SJCRH30 (cell line): Measurements from ENCODE around the gene SCNN1A. TPM values are rescaled to one million over a fixed set of nuclear protein-coding genes. Genes with fewer than 3 reads are reported as not detected.
"Not testable (repeated sequence)": the region's sequence is repeated elsewhere in the genome, so short reads cannot be mapped to it uniquely, and the experiment has no call there.

Experiments
- DNase-seq, 2 experiments: peaks; one replicate each; pipeline ENCODE4 v3.0.0-alpha.2; 2015 to 2020
- H3K27ac ChIP-seq: fragments of 250-450 bp; sonication (Bioruptor Pico); 2 replicates; pipeline ENCODE4 v1.5.1; 2020; ENCODE audit warnings: mild to moderate bottlenecking, moderate library complexity
- H3K27me3 ChIP-seq: fragments of 250-450 bp; sonication (Bioruptor Pico); 2 replicates; pipeline ENCODE4 v1.5.1; 2020; ENCODE audit warnings: mild to moderate bottlenecking, moderate library complexity
- H3K36me3 ChIP-seq: fragments of 250-450 bp; sonication (Bioruptor Pico); 2 replicates; pipeline ENCODE4 v1.5.1; 2020; ENCODE audit warnings: mild to moderate bottlenecking, moderate library complexity
- H3K4me1 ChIP-seq: fragments of 250-450 bp; sonication (Bioruptor Pico); 2 replicates; pipeline ENCODE4 v1.5.1; 2020; ENCODE audit warnings: mild to moderate bottlenecking, moderate library complexity
- H3K4me3 ChIP-seq: fragments of 250-450 bp; sonication (Bioruptor Pico); 2 replicates; pipeline ENCODE4 v1.5.1; 2020; ENCODE audit warnings: mild to moderate bottlenecking, moderate library complexity
- H3K9me3 ChIP-seq: fragments of 250-450 bp; sonication (Bioruptor Pico); replicated peaks from 2 replicates; pipeline ENCODE4 v1.5.1; 2020; ENCODE audit warnings: mild to moderate bottlenecking, moderate library complexity
- total RNA-seq: library from RNA; depleted of rRNA; stranded (reverse); fragments of >200 nt; shearing (Covaris generic); gene quantifications from 2 replicates; pipeline ENCODE4 v1.2.3, GENCODE V29; 2014

SCNN1A gene
- total RNA-seq, 1 experiment from 2014 or later, result not detected

GRCh38 chr12:6338955-6339354 is 36.4 kb downstream of the SCNN1A start:
- DNase-seq, result no peak
- H3K4me1 ChIP-seq, result peaks cover 29% of the 10 kb centered on the region
- H3K4me3 ChIP-seq, result no peak overlapping the region

DNA sequence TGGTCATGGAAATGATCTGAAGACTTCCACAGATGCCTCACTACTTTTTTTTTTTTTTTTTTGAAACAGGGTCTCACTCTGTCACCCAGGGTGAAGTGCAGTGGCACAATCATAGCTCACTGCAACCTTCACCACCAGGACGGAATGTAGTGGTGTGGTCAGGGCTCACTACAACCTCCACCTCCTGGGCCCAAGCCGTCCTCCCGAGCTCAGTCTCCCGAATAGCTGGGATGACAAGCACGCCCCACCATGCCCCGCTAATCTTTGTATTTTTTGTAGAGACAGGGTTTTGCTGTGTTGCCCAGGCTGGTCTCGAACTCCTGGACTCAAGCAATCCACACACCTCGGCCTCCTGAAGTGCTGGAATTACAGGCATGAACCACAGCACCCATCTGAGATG is 36.8 kb downstream of the SCNN1A start:
- DNase-seq, H3K4me3 ChIP-seq, H3K9me3 ChIP-seq, H3K27me3 ChIP-seq, H3K27ac ChIP-seq, H3K36me3 ChIP-seq: not testable (repeated sequence)
- peaks cover 25% of the 10 kb centered on the region for H3K4me1 ChIP-seq

More at GRCh38 chr12:6338955-6339354, 36.4 kb downstream of the SCNN1A start:
- no peaks in the 10 kb centered on the region for H3K27me3 ChIP-seq
- no peaks in the 10 kb centered on the region for H3K9me3 ChIP-seq
- H3K27ac ChIP-seq, result no peak overlapping the region
- H3K36me3 ChIP-seq, result 0 out of 2 replicates have a peak, but pooled peaks cover 2% of the 10 kb centered on the region

DNA sequence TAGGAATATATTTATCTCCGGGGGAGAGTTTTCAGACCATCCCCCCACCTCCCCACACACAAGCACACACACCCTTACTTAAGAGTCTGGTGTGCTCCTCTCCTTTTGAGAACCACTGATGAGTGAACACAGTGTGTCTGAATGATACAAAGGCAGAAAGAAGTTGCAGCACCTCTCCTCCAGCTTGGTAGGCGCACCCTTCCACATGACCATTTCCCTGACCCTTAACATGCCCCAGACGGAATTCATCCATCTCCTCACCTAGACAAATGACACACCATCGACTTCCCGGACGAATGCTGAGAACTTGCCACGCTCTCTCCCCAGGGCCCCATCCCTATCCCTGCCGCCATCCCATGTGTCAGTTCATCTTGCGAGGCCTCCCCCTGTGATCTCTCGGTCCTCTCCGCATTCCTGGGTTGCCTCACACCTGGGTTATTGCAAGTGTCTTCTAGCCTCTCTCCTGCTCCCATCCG is 37.4 kb downstream of the SCNN1A start:
- Histone ChIP-seq H3K9me3 (no peaks in the 10 kb centered on the region), H3K36me3 (0 out of 2 replicates have a peak, but pooled peaks cover 4% of the 10 kb centered on the region), H3K27me3 (no peaks in the 10 kb centered on the region), H3K27ac (no peak overlapping the region), H3K4me3 (no peak overlapping the region), H3K4me1 (peaks cover 20% of the 10 kb centered on the region)
- DNase-seq, result no peak

DNA sequence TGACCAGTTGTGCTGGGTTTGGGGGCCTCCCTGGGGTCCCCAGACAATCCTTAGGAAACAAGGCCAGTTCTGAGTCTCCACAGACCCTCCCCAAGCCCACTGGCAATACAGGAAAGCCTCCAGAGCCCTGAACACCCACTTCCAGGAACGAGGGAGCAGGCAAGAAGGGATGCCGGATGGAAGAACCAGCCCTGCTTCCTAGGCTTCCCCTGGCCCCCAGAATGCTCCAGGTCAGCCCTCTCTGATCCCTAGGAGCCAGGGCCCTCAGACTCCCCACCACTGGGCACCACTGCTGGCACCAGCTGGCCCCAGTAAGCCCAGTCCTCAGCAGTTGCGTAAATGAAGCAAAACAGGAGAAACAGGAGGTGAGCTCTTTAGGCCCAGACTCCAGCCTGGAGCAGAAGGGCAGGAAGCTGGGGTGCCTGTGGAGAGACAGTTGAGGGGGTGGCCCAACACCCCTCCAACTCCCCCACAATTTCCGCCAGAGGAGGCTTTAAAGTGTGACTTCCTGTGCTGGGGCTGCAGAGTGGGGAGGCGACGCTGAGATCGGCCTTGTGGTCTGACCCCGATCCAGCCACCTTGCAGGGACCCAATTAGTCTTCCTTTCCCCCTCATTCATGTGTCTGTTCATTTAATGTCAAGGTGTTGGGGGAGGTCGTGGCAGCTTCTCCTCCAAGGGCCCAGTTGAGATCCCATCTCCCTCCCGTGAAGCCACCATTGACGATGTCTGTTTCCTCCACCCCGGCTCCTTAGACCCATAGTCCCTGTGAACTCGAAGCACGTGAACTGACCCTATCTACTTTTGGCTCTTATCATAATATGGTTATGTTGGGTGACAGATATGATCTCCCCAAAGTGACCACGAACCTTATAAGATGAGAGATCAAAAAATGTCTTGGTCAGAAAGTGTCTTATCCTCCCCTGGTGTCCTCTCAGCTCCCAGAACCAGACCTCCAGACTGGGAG is 38.2 kb downstream of the SCNN1A start:
- no peak for DNase-seq
- H3K4me3 ChIP-seq, result peak overlapping the region; percentile 48
- H3K9me3 ChIP-seq, result no peaks in the 10 kb centered on the region
- peaks cover 10% of the 10 kb centered on the region; the same call in 1 of the 2 replicates for H3K36me3 ChIP-seq
- H3K4me1 ChIP-seq, result peaks cover 20% of the 10 kb centered on the region
- no peaks in the 10 kb centered on the region for H3K27me3 ChIP-seq
- H3K27ac ChIP-seq, result peak overlapping the region; percentile 84

DNA sequence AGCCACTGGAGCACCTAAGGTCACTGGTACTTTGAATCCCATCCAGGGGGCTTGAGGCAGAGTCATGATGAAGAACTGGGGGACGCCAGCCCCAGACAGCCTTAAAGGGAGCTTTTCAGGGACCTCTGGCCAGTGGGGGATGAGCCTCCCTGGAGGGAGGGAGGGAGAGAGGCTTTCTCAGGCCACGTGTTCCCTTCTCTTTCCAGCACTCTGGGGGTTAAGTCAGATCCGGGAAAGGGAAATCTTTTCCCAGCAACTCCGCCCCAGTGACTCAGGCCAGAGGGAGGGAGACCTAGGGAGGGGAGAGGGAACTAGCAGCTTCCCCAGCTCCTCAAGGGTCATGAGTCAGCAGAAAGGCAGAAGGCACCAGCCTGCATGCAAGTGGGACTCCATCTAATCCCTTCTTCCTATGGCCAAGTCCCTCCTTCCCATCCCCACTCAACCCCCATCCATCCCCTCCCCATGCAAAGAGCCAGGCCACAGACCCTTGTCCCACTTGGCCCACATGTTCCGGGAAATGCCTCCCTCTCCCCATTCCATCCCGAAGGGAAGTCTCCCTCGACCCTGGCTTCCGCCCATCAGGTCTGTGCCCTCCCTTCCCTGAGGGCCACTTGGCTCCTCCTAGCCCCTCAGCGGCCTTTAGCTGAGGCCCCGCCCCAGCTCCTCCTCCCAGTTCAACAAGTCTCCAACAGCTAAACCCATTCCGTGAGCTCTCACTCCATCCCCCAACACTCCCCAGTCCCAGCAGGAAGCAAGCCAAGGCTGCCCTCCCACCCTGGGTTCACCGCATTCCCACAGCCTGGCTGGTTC is 39.1 kb downstream of the SCNN1A start:
- peak overlapping the region; percentile 84 for H3K27ac ChIP-seq
- no peaks in the 10 kb centered on the region for H3K9me3 ChIP-seq
- peaks cover 14% of the 10 kb centered on the region for H3K36me3 ChIP-seq
- peak overlapping the region; percentile 48 for H3K4me3 ChIP-seq
- no peaks in the 10 kb centered on the region for H3K27me3 ChIP-seq
- H3K4me1 ChIP-seq, result peaks cover 20% of the 10 kb centered on the region
- DNase-seq, result peak; percentile 97 to 98

DNA sequence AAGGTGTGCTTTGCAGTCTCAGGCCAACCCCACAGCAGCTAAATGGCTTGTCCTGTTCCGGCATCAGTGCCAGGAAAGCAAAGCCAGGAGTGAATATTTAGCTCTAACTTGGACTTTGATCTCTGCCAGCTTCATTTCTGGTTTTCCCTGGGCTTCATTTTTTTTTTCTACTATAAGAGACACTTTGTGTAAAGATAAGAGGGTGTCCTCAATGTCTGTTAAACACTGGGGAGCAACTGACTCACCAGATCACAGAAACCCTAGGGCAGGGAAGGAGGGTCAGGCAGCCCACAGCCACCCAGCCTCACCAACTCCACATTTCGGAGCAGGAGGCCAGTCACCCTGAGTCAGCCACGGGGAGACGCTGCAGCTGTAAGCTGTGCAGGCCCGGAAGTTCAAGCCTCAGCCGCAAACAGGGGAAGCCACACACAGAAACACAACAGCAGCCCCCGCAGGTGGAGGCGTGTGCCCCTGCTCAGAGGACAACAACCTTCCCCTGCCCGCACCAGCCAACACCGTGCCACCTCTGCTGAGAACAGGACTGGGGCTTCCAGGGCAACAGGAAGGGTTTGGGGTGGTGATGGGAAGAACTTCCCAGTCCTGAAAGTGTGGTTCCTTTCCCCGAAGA is 39.8 kb downstream of the SCNN1A start:
- peaks cover 19% of the 10 kb centered on the region for H3K36me3 ChIP-seq
- peak; percentile 77 to 82 for DNase-seq

DNA sequence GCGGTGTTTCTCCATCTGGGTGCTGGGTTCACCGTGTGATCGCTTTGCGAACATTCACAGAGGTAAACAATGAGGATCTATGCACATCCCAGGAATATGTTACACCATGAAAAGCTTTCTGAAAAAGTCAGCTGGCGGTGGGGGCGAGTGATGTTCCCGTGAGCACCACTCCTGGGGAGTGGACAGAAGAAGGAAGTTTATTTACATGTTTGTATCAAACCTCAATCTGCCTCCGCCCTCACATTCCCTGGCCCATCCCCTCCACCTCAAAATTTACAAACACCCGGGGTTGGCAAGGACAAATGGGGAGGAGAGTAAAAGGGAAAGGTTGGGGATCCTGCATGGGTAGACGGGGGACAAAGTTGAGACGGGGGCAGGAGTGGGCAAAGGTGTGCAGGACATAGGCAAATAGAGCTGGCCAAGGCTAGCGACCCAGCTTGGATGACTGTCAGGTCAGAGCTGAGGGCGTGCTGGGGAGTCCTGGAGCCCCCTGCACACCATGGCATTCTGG is 40.4 kb downstream of the SCNN1A start:
- no peak for DNase-seq
- Histone ChIP-seq H3K4me1 (peaks cover 20% of the 10 kb centered on the region), H3K4me3 (no peak overlapping the region), H3K27me3 (no peaks in the 10 kb centered on the region), H3K36me3 (peaks cover 19% of the 10 kb centered on the region), H3K9me3 (no peaks in the 10 kb centered on the region), H3K27ac (peak overlapping the region; percentile 84; the same call in 1 of the 2 replicates)

More for the DNA sequence above, 39.8 kb downstream of the SCNN1A start:
- H3K4me1 ChIP-seq, result peaks cover 20% of the 10 kb centered on the region
- peak overlapping the region; percentile 48 for H3K4me3 ChIP-seq
- H3K9me3 ChIP-seq, result no peaks in the 10 kb centered on the region
- H3K27me3 ChIP-seq, result no peaks in the 10 kb centered on the region
- H3K27ac ChIP-seq, result peak overlapping the region; percentile 84

DNA sequence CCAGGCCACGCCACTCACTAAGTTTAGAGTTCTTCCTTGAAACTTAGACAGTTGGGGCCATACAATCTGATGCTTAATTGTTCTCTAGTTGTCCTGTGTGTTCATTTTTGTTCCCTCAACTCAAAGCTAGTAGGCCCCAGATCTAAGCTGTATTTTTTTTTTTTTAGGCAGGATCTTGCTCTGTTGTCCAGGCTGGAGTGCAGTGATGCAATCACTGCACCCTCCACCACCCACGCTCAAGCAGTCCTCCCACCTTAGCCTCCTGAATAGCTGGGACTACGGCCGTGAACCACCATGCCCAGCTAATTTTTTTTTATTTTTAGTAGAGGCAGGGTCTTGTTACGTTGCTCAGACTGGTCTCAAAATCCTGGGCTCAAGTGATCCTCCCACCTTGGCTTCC is 41.0 kb downstream of the SCNN1A start:
- no peak overlapping the region for H3K27ac ChIP-seq
- H3K9me3 ChIP-seq, result no peaks in the 10 kb centered on the region
- DNase-seq, result no peak
- peaks cover 20% of the 10 kb centered on the region for H3K4me1 ChIP-seq
- H3K27me3 ChIP-seq, result no peaks in the 10 kb centered on the region
- H3K36me3 ChIP-seq, result peaks cover 19% of the 10 kb centered on the region
- no peak overlapping the region for H3K4me3 ChIP-seq

DNA sequence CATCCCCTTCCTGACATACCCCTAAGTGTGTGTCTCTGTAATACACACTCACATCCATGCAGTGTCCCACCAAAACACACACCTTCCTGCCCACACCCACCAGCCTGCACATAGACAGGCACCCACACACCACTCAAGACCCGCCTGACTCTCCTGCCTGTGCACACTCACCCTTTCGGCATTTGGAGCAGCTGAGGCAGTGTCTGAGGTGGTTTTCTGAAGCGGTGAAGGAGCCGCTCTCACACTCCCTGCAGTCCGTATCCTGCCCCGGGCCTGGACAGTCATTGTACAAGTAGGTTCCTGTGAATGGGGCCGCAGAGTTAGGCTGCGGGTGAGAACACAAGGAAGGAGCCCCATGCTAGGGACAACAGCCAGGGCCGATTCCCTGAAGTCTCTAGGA is 41.8 kb downstream of the SCNN1A start:
- Histone ChIP-seq H3K4me1 (peaks cover 20% of the 10 kb centered on the region), H3K27ac (no peak overlapping the region)

DNA sequence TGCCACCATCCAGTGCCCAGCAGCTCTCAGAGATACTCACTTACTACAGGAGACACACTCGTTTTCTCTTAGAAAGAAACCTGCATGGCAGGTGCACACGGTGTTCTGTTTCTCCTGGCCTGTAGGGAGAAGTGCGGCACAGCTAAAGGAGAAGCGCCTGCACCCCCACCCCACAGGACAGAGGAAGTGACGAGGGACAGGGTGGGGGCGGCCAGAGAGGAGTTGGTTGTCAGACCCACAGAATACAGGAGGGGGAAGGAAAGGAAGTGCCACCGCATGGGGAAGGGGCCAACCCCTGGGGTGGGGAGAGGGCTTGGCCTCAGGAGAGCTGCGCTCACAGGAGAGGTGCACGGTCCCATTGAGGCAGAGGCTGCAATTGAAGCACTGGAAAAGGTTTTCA is 42.3 kb downstream of the SCNN1A start:
- H3K9me3 ChIP-seq, result no peaks in the 10 kb centered on the region
- no peak overlapping the region for H3K4me3 ChIP-seq
- H3K27me3 ChIP-seq, result no peaks in the 10 kb centered on the region
- no peak overlapping the region for H3K27ac ChIP-seq
- peaks cover 19% of the 10 kb centered on the region for H3K36me3 ChIP-seq
- DNase-seq, result no peak
- peaks cover 20% of the 10 kb centered on the region for H3K4me1 ChIP-seq

More for the DNA sequence above, 41.8 kb downstream of the SCNN1A start:
- no peak for DNase-seq
- no peak overlapping the region for H3K4me3 ChIP-seq
- peaks cover 19% of the 10 kb centered on the region for H3K36me3 ChIP-seq
- H3K9me3 ChIP-seq, result no peaks in the 10 kb centered on the region
- H3K27me3 ChIP-seq, result no peaks in the 10 kb centered on the region

- no peak for DNase-seq
Measured at GRCh38 chr12:6332459-6332858, 42.9 kb downstream of the SCNN1A start.

DNA sequence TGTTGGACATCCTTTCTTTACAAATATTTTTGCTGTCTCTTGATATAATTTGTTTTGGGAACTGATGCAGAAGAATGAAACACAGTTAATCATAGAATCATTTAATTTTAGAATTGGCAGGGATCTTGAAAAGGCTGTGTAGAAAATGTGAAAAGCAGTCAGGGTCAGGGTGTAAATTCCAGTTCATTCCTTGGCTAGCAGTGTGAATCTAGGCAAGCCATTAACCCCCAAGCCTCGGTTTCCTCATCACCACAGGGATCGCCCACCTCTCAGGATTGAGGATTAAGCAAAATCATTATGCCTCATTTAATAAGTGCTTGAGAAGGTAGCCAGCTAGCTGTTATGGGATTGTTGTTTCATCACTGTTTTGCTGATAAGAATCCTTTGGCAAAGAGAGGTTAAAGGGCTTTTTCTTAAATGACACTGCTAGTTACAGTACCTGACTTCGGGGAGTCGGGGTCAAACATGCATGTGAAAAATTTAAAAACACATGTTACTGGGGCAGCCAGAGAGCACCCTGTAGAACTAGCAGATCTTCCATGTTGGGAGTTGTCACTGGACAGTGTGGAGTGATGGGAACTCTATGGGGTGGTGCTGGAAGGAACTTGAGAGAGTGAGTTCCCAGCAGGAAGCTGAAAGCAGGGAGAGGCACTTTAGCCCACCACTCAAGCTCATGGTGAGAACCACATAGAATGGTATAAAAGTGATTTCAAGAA is 44.2 kb downstream of the SCNN1A start:
- no peaks in the 10 kb centered on the region for H3K27me3 ChIP-seq
- peaks cover 19% of the 10 kb centered on the region for H3K36me3 ChIP-seq
- DNase-seq, result no peak
- H3K27ac ChIP-seq, result no peak overlapping the region
- no peaks in the 10 kb centered on the region for H3K9me3 ChIP-seq
- H3K4me3 ChIP-seq, result no peak overlapping the region
- peaks cover 10% of the 10 kb centered on the region for H3K4me1 ChIP-seq

More at GRCh38 chr12:6332459-6332858, 42.9 kb downstream of the SCNN1A start:
- H3K27me3 ChIP-seq, result no peaks in the 10 kb centered on the region
- H3K4me1 ChIP-seq, result peaks cover 17% of the 10 kb centered on the region
- no peak overlapping the region for H3K27ac ChIP-seq
- H3K4me3 ChIP-seq, result no peak overlapping the region
- H3K36me3 ChIP-seq, result peaks cover 19% of the 10 kb centered on the region
- H3K9me3 ChIP-seq, result no peaks in the 10 kb centered on the region

GRCh38 chr12:6330192-6330591 is 45.2 kb downstream of the SCNN1A start:
- Histone ChIP-seq H3K4me3 (no peak overlapping the region), H3K36me3 (peaks cover 19% of the 10 kb centered on the region), H3K9me3 (no peaks in the 10 kb centered on the region), H3K27me3 (no peaks in the 10 kb centered on the region), H3K4me1 (peaks cover 6% of the 10 kb centered on the region), H3K27ac (no peak overlapping the region)
- no peak for DNase-seq

DNA sequence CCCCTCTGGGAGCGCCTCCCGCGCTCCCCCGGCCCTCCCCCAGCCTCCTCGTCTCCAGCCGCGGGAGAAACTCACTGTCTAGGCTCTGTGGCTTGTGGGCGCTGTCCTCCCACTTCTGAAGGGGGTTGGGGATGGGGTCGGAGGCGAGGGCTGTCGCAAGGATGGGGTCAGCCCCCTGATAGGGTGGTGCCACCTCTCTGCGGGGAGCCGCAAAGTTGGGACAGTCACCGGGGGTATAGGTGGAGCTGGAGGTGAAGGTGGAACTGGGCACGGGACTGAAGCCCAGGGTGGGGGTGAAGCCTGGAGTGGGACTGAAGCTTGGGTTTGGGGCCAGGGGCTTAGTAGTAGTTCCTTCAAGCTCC is 45.7 kb downstream of the SCNN1A start:
- peaks cover 1% of the 10 kb centered on the region for H3K4me1 ChIP-seq
- peaks cover 19% of the 10 kb centered on the region for H3K36me3 ChIP-seq
- no peaks in the 10 kb centered on the region for H3K27me3 ChIP-seq
- DNase-seq, result no peak
- no peaks in the 10 kb centered on the region for H3K9me3 ChIP-seq
- no peak overlapping the region for H3K27ac ChIP-seq
- H3K4me3 ChIP-seq, result no peak overlapping the region
